Esophagus squamous epithelium (tissue), 4 donors: ENCODE measurements around the gene GOLGA6L22.
"Not testable (repeated sequence)": the region's sequence is repeated elsewhere in the genome, so short reads cannot be mapped to it uniquely, and the experiment has no call there.

Source experiments
- CTCF ChIP-seq, 6 experiments: fragments of 450-650 bp in 4 of 6; fragments of 200-600 bp in 2 of 6; sonication (generic) in 2 of 6; IDR thresholded peaks; one replicate each; pipeline ENCODE4 v1.5.1; 2016 to 2019; ENCODE audit warnings: antibody characterized with exemption in 6 of 6, mild to moderate bottlenecking in 4 of 6, moderate library complexity in 4 of 6
- POLR2A ChIP-seq, 4 donors: fragments of 450-650 bp; IDR thresholded peaks; one replicate each; pipeline ENCODE4 v1.6.1; 2017; ENCODE audit warnings: antibody characterized with exemption in 4 of 4, mild to moderate bottlenecking in 4 of 4, moderate library complexity in 3 of 4

GRCh38 chr15:22516140-22516539 lies 57.4 kb downstream of the GOLGA6L22 start:
- not testable (repeated sequence) for TF ChIP-seq CTCF, POLR2A (IDR thresholded peaks at IDR 0.05)
